LNCaP clone FGC (cell line): ENCODE data around the gene LTA.

Experiments
- DNase-seq: peaks from one replicate; pipeline ENCODE4 v3.0.0-alpha.2; 2011; ENCODE audit warnings: low read depth
- H3K4me3 ChIP-seq: 2 replicates; pipeline ENCODE4 v1.5.1; 2011; ENCODE audit warnings: mild to moderate bottlenecking, low read depth, low read length, control low read depth
- TF ChIP-seq, protein P1 (sequence below): IDR thresholded peaks from 2 replicates; pipeline ENCODE4 v1.5.1; 2012; ENCODE audit warnings: mild to moderate bottlenecking; ENCODE audit not compliant: control insufficient read depth, insufficient read depth; ENCODE audit errors: extremely low read depth

Gene LTA

DNA sequence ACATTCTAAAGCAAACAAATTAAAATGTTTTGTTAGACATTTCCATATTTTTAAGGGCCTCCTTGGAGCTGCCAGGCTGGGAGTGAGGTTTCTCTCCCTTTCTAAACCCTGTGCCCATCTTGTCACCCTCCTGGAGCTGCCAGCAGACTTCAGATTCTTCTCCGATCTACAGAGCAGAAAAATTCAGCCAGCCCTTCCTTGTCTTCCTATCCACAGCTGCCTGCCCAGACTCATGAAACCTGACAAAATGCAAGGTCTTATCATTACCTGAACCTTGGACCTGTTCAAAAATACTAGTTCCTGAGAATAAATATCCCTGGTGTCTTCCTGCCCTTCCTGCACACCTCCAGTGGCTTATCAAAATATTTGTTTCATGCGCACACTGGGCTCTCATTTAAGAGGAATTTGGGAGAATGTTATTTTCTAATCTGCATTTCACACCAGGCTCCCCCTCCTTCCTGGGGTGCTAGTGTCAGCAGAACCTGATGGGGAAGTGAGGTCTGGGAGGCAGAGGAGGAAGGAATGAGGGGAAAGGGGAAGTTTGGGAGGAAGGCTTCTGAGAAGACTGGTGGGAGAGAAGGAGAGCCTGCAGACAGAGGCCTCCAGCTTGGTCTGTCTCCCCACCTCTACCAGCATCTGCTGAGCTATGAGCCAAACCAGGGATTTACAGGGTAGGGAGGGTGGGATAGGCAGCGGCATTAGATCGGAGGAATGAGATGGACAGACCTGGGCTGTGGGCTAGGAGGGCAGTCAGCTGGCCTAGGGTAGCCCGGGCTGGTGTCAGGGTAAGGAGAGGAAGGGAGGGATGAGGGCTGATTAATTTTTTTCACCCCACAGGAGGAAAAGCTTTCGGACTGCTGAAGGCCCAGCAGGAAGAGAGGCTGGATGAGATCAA lies 42.8 kb downstream of the LTA start, which contains the start of gene AIF1:
AIF1 (plus strand) TSS at position 551 of the 895 bp plus-strand sequence; CDS start at position 647, 96 bp downstream.
- TF ChIP-seq, protein P1, sequence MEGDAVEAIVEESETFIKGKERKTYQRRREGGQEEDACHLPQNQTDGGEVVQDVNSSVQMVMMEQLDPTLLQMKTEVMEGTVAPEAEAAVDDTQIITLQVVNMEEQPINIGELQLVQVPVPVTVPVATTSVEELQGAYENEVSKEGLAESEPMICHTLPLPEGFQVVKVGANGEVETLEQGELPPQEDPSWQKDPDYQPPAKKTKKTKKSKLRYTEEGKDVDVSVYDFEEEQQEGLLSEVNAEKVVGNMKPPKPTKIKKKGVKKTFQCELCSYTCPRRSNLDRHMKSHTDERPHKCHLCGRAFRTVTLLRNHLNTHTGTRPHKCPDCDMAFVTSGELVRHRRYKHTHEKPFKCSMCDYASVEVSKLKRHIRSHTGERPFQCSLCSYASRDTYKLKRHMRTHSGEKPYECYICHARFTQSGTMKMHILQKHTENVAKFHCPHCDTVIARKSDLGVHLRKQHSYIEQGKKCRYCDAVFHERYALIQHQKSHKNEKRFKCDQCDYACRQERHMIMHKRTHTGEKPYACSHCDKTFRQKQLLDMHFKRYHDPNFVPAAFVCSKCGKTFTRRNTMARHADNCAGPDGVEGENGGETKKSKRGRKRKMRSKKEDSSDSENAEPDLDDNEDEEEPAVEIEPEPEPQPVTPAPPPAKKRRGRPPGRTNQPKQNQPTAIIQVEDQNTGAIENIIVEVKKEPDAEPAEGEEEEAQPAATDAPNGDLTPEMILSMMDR, result no peak
- no peak for DNase-seq
- no peak within 1 kb of the TSS for H3K4me3 ChIP-seq

DNA sequence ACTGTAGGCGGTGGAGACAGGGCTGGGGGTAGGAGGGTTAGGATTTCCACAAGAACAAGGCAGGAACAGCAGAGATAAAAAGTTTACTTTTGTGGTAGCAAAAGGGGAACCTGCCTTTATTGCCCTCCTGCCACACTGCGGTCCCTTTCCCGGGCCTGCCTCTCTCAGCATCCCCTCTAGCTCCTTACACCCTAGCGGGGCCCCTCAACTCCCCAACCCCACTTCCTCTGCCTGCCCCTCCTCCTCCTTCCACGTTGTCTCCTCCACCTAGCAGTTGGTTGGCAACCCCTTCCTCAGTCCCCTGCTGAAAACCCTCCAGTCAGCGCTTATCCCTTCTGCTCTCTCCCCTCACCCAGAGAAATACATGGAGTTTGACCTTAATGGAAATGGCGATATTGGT lies 43.7 kb downstream of the LTA start:
- no peak overlapping the region for H3K4me3 ChIP-seq
- no peak for DNase-seq
- TF ChIP-seq, protein P1, result no peak

DNA sequence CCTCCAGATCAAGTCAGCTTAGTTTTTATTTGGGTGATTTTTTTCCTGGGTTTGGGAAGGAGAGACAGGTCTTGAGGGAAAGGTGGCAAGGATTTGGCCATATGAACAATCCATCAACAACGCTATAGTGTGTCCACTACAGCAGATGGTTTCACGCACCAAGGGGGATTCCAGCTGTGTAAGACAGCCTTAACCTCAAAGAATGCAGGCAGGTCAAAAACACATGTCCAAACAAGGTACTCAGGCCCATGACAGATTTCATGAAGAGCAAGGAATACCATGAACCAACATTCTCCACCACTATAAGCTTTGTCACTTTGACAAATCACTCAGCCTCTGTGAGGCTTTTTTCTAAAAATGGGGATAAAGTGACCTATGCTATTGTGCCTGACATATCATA lies 44.9 kb downstream of the LTA start:
- TF ChIP-seq, protein P1, result no peak
- no peak overlapping the region for H3K4me3 ChIP-seq
- no peak for DNase-seq

DNA sequence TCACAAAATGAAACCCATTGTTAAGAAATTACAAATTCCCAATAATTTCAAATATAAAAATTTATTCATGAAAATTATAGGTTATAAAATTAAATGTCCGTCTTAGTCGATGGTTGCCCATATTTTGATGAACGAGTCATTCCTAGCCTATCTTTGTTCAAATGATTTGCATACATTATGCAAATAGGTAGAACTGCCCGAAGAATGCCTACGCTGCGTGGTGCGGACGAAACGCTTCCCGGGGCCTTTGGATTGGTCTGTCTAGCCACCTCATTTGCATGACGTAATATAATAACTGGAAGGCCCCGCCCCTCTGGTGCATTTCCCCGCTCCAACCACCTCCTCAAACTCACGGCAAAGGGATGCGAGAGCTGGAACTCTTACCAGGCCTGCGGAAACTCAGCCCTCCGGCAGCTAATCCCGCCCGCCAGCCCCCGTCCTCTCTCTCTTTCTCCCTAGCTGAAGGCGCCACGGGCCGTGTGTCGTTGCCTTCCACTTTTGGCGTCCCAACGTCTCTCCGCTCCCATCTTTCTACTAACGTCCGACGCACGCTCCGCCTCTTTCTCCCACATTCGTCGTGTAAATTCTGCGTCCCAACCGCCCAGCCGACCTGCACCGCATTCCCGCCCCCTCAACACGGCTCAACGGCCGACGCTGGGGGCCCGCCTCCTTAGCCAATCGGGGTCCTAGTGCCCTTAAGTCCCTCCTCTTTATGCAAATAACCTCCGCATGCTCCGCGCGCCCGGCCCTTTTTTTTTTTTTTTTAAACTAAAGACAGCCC lies 47.9 kb downstream of the LTA start:
- H3K4me3 ChIP-seq, result peak overlapping the region; percentile 99
- DNase-seq, result peak; percentile 97

DNA sequence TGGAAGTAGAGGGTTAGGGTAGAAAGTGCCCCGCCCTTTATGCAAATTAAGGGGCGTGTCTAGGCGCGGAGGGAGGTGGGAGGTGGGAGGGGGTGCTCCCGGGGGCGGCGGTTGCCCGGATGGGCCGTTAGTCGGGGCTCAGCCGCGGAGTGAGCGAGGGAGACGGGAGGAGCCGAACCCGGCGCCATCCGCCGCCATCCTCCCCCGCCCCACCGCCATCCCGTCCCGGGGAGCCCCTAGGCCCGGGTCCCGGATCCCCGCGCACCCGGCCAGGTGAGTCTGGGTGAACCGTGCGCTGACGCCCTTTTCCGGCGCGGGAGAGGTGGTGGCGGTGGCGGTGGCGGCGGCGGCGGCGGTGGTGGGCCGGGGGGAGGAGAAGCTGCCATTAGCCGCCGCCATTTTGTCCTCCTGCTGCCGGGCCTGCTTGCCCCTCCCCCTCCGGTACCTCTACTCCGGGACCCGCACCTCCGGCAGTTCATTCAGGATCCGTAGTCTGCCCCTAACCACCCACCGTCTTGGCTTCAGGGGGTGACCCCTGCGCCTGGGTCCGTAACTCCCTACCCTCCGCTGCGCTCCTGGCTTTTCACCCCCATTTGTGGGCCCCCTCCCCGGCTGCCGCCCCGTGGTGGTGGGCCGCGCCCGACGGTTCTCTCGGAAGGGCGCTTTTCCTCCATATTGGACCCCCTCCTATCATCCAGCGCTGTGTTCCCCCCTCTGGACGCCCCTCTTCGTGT lies 48.7 kb downstream of the LTA start, which contains the start of gene PRRC2A:
PRRC2A (plus strand) TSS at position 130 of the 734 bp plus-strand sequence. CDS start 2,075 bp downstream, outside the sequence.
- peak within 1 kb of the TSS; percentile 99 for H3K4me3 ChIP-seq
- no peak for DNase-seq
- TF ChIP-seq, protein P1, result no peak

More for the DNA sequence above, 47.9 kb downstream of the LTA start:
- TF ChIP-seq, protein P1, result no peak

DNA sequence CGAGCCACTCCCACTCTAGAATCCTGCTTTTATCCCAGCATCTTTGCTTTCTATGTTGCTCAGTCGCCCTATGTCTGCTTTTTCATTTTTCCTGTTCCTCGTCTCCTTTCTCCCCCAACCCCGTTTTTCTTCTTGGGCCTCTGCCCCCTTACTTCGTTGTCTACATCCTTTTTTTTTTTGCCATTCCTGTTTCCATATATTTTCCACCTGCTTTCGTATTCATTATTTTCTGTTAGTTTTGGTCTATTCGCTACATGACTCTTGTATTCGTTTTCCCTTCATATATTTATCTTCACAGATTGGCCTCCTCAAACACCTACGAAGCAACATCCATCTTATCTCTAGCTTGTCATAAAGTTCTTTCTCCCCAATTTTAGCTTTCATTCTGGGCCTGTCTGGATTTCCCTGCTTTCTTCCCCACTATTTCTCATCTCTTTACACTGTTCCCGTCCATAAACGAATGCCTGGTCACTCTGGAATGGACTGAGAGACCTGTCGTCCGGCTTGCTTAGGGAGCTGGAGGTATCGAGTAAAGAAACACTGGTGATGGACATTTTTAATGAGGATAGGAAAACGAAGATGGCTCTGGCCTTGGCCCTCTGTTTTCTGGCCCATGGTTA lies 49.3 kb downstream of the LTA start:
- TF ChIP-seq, protein P1, result no peak

More for the DNA sequence above, 49.3 kb downstream of the LTA start:
- DNase-seq, result no peak
- peak overlapping the region; percentile 99 for H3K4me3 ChIP-seq
